SU-DHL-6 (cell line): ENCODE measurements around the gene HOXA11.

Source experiments
- EZH2phosphoT487 ChIP-seq: fragments of 200-600 bp; sonication (generic), shearing (Covaris generic); conservative IDR thresholded peaks from 2 replicates; pipeline ENCODE4 v1.6.1; 2018; ENCODE audit warnings: mild to moderate bottlenecking, antibody characterized with exemption, low read length, moderate library complexity, mixed read lengths
- TF ChIP-seq, protein P1 (sequence below): fragments of 200-600 bp; sonication (generic); IDR thresholded peaks from one replicate; pipeline ENCODE4 v1.5.1; 2017; ENCODE audit warnings: antibody characterized with exemption, mild to moderate bottlenecking, low read length, moderate library complexity; ENCODE audit not compliant: insufficient read depth, poor library complexity, severe bottlenecking

DNA sequence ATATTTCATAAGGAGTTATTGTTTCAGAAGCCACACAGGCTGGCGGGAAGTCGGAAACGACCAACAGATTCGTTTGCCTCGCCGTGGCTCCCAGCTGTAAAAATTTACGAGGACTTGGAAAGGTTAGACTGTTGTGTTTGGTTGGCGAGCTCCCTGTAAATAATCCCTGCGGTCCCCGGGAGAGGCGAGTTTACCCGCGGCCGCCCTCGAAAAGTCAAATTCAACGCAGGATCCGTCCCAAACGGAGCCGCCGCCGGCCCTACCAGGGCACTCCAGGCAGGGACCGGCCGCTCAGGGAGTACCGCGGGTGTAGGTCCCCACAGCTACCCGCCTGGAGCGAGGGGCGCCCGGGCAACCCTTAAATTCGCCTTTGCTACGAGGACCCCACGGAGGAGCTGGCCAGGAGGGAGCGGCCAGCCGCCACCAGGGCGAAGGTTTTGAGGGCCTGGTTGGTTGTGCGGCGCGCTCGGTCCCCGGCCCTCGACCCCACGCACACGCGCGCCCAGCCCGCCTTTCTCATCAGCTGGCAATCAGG is 19.0 kb downstream of the HOXA11 start:
- TF ChIP-seq, protein P1, sequence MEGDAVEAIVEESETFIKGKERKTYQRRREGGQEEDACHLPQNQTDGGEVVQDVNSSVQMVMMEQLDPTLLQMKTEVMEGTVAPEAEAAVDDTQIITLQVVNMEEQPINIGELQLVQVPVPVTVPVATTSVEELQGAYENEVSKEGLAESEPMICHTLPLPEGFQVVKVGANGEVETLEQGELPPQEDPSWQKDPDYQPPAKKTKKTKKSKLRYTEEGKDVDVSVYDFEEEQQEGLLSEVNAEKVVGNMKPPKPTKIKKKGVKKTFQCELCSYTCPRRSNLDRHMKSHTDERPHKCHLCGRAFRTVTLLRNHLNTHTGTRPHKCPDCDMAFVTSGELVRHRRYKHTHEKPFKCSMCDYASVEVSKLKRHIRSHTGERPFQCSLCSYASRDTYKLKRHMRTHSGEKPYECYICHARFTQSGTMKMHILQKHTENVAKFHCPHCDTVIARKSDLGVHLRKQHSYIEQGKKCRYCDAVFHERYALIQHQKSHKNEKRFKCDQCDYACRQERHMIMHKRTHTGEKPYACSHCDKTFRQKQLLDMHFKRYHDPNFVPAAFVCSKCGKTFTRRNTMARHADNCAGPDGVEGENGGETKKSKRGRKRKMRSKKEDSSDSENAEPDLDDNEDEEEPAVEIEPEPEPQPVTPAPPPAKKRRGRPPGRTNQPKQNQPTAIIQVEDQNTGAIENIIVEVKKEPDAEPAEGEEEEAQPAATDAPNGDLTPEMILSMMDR = no peak
- TF ChIP-seq EZH2phosphoT487 = no peak
